Activated CD8-positive, alpha-beta memory T cell treated with anti-CD3 and anti-CD28 coated beads, Interleukin-2, amount 50 U/mL, for 24 hours (primary cell): ENCODE measurements around the gene ALOX12B.
"Not testable (repeated sequence)": the region's sequence is repeated elsewhere in the genome, so short reads cannot be mapped to it uniquely, and the experiment has no call there.

Experiments used
- DNase-seq: peaks from one replicate; pipeline ENCODE4 v3.0.0-alpha.2; 2020; ENCODE audit errors: extremely low read depth

ALOX12B gene

GRCh38 chr17:8082292-8082691, 5.2 kb downstream of the ALOX12B start:
- no peak for DNase-seq

- DNase-seq: no peak
Observed at GRCh38 chr17:8081876-8082275, 5.6 kb downstream of the ALOX12B start.

GRCh38 chr17:8080799-8081219, 6.7 kb downstream of the ALOX12B start:
- no peak for DNase-seq

DNA sequence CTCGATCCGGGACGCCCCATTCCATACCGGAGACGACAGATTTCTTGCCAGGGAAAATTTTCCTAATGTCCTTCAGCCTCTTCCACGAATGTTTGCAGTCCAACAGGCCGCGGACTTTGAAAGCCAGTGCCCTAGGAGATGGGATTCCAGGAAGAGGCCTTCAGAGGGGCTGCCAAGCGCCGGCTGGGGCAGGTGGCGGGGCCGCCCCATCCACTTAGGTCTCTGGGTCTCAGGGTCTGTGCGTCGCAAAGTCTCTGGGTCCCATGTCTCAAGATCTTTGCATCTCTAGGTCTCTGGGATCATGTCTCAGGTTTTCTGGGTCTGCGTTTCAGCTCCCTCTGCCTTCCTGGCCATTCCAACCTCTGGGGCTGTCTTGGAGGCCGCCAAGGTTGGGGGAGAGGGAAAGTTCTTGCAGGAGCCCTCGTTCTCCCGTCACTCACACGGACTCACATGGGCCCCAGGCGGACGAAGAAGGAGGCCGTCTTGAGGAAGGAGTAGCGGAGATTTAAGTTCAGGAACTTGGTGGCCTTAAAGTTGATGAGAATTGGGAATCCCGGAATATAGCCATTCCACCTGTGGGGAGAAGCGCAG, 7.2 kb downstream of the ALOX12B start:
- no peak for DNase-seq

DNA sequence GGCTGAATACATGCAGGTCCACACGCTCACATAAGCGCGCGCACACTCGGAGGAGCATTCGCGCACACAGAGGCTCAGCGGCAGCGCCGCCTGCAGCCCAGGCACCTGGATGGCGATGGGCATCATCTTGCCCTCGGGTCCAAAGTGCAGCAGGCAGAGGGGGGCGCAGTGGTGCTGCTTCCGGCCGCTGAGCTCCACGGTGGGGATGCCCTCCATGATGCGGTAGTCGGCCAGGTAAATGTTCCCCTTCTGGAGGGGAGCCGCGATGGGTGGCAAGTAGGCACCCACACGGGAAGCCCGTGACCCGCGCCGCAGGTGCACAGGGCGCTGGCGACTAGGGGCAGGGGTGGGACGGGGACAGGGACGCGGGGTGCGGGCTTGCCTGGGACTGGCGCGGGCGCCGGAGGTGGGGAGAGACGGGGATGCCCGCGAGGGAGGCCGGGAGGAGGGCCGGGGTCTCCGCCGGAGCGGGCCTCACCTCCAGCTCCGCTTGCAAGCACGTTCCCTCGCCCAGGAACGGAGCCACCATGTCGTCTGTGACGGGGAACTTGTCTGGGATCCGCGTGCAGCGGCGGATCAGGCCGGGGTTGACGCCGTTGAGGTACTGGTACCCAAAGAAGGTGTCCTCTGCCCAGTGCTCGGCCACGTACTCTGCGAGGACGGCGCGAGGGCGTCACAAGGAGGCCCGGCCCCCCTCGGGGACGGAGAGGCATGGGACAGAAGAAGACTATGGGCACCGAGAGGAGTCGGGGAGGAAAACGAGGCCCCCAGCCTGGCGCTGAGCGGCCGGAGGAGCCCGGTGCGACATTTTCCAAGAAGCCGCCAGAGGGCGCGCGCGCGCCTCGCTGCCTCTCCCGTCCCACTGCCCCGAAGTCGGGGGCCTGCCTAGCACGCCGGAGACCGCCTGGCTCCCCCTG, 8.0 kb downstream of the ALOX12B start:
- DNase-seq: peak; percentile 43

- not testable (repeated sequence) for DNase-seq
Observed at GRCh38 chr17:8077939-8078338, 9.6 kb downstream of the ALOX12B start.

DNA sequence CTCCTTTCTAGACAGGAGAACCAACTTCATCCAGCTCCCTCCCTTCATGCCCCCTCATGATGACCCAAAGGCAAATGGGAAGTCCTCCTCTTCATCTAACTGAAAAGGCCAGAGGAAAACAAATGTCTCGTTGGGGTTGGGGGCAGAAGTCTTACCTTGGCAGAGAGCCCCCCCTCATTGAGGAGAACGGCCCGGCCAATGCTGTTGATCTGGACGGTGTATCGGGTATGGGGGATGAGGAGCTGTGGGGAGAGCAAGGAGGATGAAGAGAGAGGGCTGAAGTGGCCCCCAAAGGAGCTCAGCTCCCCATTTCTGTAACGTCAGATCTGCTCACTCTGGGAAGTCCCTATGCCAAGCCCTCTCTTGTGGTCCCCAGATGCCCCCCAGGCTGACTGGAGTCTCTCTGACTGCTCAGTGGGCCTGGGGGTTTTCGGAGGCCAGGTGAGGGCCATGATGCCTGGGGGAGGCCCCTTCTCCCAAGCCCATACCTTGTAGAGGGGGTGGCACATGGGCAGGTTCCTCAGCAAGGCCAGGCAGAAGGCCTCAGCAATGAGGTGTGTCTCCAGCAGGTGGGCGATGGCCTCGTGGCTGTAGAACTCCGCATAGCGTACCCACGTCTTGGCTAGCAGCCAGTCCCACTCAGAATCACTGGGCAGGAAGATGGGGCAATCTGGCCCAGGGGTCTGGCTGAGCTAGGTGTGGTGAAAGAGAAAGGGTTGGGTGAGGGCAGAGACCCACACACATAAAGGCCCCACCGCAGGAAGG, 10.8 kb downstream of the ALOX12B start:
- no peak for DNase-seq

GRCh38 chr17:8075574-8076342, 11.8 kb downstream of the ALOX12B start:
- DNase-seq: no peak

DNA sequence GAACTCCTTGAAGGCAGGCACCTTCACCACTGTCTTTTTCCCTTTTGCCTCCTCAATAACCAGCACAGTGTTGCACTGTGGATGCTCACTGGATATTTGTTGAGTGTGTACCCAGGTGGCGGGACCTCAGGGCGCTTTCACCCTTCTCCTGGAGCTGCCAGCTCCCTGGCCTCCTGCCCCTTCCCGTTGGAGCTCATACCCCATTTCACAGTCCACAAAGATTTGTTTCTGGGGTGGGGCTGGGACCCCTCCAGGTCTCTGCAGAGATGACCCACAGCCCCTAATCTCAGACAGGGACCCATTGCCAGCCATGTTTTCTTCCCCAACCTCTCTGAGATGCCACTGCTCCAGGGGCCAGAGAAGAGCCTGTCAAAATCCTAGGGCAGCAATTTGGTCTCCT, 12.4 kb downstream of the ALOX12B start:
- DNase-seq: no peak

DNA sequence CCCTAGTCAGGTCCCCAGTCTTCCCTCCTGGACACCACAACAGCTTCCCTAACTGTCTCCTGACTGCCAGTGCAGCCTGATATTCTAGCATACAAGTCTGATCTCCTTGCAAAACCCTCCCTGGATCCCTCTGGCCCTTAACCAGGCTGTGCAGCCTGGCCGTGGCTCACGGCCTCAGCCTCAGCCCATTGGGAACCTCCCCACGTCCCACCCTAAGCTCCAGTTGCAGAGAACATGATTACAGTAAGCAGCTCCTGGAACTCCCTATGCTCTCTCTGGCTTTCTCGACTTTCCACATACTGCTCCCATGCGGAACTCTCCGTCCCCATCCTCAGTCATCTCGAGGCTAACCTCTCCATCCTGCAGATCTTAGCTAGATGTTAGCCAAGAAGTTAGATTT, 13.0 kb downstream of the ALOX12B start:
- DNase-seq: no peak

DNA sequence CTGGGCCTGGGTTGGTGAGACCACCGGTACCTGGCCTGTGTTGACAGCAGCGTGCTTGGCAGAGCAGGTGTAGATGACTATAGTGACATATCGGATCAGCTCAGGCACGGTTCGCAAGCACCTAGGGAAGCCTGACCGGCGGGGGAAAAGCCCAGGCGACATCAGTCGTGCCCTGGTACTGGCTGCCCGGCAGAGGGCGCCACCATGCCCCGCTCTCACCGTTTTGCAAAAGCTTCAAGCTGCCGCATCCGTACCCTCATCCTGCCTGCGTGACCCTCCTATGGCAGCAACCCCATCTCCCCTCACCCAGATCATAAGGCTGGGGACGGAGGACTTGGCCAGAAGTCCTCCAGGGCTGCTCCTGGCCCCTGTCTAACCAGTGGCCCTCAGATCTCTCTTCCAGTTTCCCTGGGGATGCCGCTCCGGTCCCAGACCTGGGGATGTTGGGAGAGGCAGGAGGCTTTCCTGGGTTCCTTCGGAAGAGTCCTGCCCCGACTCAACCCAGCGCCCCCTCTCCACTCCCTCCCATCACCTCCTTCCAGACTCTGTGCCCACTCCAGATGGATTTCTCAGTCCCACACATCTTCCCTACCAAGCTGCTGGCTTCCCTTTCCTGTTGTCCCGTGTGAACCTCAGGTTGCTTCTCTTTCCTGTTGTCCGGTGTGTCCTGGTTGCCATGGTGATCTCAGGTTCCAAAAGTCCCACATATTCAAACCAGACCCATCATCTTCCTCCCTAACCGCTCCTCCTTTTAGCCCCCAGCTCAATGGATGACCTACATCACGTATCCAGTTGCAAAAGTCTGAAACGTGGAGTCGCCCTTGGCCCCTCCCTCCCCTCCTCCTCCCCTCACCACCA, 13.7 kb downstream of the ALOX12B start:
- peak; percentile 60 for DNase-seq

- no peak for DNase-seq
Observed at GRCh38 chr17:8072729-8073461, 14.6 kb downstream of the ALOX12B start.

DNA sequence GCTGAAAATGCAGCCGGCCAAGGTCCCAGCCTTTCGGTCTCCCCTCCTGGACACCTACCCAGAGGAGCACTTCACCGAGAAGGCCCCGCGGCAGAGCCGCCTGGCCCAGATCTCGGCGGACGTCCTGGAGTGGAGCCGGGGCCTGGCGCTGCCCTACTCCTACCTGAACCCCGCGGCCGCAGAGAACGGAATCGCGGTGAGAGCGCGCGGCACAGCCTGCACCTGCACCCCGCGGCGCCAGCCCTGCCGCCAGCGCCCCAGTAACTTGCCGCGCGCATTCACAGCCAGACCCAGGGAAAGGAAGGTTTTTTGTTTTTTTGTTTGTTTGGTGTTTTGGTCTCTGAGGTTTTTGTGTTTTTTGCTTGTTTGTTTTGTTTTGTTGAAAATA, 15.2 kb downstream of the ALOX12B start:
- no peak for DNase-seq

- no peak for DNase-seq
Observed at GRCh38 chr17:8071496-8071895, 16.0 kb downstream of the ALOX12B start.

DNA sequence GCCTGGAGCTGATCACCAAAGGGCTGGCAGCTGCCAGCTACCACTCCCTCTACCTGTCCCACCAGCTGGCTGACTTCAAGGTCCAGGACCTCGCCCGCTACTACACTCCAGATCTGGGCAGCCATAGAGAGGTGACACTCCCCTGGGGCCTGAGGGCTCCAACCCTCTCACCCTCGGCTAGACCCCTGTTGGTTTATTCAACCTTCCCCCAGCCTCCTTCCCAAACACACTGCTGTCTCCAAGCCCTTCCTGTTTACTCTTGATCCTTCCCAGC, 18.0 kb downstream of the ALOX12B start:
- DNase-seq: no peak

- DNase-seq: no peak
Observed at GRCh38 chr17:8068736-8069586, 18.6 kb downstream of the ALOX12B start.

DNA sequence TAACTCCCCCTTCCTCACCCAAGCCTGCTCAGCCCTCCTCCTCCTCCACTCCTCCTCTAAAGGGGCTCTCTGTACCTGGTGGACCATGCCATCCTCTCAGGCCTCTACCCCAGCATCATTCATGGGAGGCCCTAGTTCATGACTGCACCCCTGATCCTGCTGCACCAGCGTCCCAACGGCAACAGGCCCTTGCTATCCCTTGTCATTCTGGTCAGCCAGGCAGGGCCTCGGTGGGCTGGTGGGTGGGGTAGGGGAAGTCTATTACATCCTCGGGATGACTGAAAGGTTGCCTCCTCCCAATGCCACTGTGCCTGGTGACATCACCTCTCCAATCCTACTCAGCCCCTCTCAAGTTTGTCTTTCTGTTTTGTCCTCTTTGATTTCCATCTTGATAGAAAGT, 19.7 kb downstream of the ALOX12B start:
- DNase-seq: no peak

DNA sequence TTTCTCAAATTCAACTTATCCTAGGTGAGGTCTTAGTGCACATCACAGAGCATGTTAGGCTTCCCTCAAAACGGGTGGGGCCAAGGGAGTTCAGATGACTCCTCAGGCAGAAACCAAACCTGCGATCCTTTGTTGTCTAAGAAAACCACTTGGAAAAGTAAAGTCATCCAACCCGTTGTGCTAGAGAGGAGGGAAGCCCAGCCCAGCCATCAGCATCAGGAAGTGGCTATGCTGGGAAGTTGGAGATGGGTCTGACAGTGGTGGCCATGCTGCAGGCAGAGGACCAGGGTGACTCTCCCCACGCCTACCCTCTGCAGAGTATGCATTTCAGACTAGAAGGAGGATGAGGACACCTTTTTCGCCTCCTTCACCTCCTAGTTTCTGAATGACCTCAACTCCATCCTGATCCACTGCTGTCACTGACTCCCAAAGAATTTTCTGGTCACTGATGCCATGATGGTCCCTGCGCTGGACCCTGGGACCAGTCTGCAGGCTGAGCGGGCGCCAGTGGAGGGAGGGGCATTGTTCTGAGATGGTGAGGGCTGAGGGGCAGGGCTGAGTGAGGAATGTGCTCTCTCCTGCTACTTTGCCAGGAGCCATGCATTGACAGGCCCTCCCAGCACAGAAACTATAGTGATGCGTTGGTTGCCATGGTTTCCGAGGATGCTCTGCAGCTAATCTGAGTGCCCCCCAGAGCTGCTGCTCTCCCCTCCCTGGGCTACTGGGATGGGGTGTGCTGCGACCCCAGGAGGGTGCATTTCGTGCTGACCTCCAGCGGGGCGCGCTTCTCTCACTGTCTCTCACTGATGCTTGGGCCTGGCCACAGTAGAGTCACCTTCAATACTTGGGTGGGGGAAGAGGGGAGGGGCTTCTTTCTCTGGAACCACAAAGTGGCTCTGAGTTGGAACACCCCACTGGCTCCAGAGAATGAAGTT, 20.4 kb downstream of the ALOX12B start:
- no peak for DNase-seq
